Anterior cingulate cortex (tissue), 58 donors: ENCODE measurements around the gene MGLL.
"Not testable (repeated sequence)": the region's sequence is repeated elsewhere in the genome, so short reads cannot be mapped to it uniquely, and the experiment has no call there.

Experiments used
- DNase-seq, 58 donors: peaks; one replicate each; lab custom pipeline; 2025; lab: John Stamatoyannopoulos, UW

The MGLL gene

DNA sequence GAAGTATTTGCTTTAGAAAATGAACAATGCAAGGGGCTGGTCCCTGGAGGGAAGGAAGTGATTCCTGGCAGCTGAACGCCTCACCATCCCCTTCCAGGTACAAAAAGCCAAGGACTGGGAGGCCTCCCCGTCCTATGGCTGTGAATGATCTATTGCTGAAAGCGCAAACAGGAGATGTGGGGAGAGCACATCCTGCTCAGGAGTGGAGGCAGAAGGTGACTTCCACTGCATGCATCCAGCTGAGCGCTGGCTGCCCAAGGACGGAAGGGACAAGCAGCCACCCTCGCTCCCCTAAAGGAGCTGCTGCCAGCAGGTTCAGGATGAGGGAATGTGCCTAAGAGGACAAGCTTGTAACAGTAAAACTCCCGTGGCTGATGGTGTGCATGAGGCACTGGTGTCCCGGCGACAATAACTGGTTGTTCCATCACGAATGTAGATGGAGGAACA, 108.2 kb downstream of the MGLL start:
- no peak for DNase-seq

GRCh38 chr3:127712881-127713771, 109.2 kb downstream of the MGLL start:
- DNase-seq = no peak

DNA sequence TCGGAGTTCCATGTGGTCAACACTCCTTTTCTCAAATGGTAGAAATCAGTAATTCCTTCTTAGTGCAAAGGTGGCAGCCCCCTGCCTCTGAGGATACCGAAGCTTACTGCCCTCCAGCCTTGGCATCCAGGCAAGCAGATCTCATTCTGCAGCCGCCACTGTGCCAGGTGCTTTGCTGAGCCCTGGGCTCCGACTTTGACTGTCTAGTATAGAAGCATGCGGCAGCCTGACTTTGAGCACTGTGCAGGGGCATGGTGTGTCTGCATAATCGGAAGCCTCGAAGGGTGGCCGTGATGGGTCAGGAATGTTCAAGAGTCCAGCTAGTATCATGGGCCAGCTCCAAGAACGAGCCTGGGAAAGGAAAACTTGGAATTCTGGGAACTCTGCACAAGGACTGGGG, 109.9 kb downstream of the MGLL start:
- no peak for DNase-seq

DNA sequence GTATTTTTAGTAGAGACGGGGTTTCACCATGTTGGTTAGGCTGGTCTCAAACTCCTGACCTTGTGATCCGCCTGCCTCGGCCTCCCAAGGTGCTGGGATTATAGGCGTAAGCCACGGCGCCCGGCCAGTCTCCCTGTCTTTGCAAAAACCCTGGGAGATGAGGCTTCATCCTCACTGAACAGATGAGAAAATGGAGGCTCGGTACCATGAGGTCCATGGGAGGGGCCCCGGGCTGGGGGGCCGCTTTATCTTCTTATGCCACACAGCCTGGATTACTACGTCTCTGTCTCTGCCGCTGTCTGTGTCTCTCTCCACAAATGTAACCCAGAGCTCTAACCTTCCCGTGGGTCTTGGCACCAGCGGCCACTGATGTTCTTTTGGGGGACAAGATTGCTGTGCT, 110.4 kb downstream of the MGLL start:
- no peak for DNase-seq

DNA sequence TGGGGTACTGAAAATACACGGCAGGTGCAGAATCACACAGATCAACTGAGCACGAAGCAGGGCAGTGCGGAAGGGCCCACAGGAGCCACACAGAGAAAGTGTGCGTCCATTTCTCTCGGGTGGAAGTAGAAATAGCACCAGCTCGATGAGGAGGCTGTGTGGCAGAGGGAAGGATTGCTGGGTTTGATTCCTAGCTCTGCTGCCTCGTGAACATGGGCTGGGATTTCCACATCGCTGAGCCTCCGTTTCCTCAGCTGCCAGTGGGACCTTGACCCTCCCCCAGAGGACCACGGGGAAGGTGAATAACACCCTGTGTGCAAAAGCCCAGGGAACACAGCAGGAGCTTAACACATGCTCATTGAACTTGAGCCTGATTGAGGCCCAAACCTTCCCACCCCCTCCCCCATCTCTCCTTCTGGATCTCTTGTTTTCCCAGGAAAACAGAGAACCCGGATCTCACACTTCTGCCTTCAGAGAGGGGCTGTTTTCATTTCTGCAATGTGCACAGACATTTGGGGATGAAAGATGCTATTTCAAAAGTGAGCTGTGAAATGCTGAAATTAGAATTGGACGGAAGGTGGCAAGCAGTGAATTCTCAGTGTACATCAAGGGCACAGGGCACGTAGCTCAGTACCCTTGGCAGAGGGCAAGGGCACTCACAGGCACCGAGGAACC, 111.2 kb downstream of the MGLL start:
- DNase-seq = no peak

GRCh38 chr3:127710155-127710941, 112.0 kb downstream of the MGLL start:
- DNase-seq = no peak

DNA sequence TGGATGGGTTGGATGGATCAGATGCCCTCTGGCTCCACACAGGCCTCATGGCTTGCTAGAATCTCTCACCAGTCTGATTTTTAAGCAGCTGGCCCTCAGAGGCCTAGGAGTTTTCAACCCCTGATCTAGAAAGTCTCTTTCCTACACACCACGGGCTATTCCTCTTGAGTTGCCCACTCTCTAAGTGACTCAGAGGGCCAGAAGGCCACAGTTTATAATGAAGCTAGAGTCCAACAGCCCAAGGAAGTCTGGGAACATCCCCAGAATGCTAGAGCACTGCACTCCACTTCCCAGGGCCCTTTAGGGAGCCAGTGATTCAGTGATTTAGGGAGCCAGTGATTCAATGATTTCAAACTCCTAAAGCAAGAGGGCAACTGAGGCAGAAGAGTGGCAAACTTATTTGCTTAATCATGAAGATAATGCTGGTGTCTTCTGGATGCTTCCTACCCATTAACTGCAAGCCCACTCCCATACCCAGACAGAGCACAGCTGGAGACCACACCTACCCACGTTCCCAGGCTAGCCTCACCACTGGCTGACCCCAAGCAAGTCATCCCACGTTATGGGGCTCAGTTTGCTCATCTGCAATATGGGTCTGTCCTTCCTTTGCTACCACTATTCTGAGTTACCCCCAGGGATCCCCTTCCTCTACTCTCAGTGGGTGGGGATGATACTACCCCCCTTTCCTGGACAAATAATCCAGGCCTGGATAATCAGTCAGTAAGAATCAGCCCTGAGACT, 112.8 kb downstream of the MGLL start:
- no peak for DNase-seq

- no peak for DNase-seq
These were observed 113.5 kb downstream of the MGLL start for GRCh38 chr3:127708837-127709236.

GRCh38 chr3:127707851-127708411, 114.4 kb downstream of the MGLL start:
- DNase-seq = peak in 4 of 58 donors; percentile 27 to 42 (median 33)

DNA sequence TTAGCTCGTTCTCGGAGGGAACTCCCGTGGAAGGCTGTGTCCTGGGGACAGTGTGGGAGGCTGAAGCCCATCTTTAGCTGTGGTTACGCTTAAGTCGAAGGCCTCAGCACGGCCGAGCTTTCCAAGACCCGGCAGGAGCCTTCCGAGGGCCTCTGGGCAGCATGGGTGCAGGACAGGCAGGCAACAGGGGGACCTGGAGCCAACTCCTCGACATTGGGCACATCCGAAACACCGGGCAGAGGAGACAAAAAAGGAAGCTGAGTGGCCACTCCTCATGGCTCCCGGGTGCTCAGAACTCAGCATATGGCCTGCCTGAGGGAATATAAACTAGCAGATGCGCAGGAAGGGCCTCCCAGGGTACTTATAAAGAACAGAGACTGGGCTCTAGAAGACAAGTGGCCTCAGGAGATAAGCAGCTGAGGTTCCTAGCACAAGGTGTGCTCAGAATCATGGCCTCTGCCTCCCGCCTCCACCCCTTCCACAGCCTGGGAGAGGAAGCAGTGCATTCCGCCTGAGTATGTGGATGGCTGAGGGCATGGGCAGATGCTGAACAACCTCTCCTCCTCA, 115.4 kb downstream of the MGLL start:
- no peak for DNase-seq

DNA sequence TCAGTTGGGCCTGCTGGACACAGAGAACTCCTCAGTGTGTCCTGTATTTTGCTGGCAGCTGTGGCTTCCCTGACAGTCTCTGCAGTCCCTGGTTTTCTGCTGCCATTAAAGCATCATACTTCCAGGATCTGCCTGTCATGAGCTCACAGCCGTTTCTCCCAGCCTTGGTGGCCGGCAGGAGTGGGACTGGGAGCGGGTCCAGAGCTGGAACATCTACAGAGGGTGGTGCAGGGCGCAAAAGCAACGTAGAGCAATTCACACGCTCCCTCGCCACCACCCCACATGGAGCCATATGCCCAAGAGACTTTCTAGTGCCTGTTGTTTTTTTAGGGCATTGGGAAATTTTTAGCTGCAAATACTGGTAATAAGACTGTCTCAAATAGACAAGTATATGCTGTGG, 116.0 kb downstream of the MGLL start:
- peak in 6 of 58 donors; percentile 27 to 44 (median 40) for DNase-seq

DNA sequence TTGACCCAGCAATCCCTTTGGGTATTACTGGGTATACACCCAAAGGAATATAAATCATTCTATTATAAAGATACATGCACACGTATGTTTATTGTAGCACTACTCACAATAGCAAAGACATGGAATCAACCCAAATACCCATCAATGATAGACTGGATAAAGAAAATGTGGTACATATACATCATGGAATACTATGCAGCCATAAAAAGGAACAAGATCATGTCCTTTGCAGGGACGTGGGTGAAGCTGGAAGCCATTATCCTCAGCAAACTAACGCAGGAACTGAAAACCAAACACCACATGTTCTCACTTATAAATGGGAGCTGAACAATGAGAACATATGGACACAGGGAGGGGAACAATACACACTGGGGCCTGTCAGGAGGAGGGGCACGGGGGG, 117.5 kb downstream of the MGLL start:
- DNase-seq = not testable (repeated sequence)

DNA sequence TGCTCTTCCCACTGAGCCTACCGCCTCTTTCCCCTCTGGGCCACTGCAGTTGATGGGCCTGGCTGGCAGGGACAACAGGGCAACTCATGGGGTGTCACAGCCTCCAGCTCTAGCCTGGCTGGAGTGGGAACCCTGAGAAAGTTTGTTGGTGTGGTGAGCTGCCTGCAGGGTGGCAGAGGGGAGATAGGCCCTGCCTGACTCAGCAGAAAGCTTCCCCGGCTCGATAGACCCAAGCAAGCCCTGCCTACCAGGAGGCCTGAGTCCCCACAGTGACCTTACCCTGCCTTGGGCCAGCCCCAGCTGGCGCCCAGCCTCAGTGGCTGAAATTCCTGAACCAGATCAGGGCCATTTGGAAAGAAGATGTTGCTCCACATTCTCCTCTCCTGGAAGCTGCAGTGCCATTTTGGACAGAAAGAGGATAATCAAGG, 120.2 kb downstream of the MGLL start:
- no peak for DNase-seq

DNA sequence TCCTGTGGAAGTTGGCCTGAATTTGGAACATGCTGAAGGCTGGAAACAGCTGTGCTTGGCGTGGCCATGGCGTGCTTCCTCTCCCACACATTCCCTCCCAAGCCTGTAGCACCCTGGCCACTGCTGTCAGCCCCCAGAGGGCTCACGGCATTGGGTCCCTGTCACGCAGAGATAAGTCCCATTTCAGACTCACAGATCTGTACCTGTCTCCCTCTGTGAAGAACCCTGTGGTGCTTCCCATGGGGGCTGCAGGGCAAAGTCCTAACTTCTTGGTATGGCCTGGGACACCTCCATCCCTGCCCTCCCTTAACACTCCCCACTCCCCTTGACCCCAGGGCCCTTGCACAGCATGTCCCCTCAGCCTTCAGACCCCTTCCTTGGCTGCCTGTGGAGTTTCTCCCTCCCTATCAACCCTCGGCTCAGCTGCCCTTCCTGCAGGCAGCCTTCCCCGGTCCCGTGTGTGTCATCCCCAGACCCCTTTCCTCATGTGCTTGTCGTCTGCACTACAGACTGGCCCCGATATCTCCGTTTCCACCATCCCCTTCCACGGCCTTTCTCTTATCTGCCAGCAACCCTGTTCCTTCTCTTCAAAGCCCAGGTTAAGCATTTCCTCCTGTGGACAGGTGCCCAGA, 120.9 kb downstream of the MGLL start:
- DNase-seq = no peak

GRCh38 chr3:127700406-127700805, 121.9 kb downstream of the MGLL start:
- DNase-seq = no peak

DNA sequence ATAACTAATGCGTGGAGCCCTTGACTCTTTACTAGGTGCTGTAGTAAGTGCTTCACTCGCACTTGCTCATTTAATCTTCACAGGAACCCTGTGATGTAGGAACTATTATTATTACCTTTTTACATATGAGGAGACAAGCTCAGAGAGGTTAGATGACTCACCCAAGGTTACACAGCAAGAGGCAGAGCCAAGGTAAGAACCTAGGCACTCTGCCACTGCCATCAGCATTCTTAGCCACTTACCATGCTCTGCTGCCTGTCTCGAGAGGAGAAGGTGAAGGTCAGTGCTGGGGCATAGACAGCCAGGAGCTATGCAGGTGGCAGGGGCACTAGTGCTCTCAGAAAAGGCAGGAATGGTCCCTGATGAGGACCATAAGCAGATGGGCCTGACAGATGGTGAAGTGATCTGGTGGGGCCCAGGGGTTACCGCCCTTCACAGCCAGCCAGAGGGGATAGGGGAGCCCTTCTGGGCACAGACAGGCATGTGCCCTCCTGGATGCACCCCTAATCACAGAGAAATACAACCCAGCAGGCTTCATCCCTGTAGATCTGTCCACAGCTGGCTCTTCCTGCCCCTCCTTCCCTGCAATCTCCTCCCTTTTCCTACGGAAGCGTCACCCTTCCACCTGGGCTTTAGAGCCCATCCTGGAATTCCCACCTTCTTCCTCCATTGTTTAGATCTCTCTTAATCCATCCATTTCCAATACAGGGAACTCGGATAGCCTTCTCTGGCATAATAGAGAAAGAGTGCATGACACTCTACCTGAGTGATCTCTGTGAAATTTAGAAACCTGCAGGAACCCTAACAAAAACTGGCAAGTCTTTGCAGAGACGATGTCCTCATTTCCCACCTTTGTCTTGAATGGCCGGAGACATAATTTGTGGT, 122.7 kb downstream of the MGLL start:
- DNase-seq = no peak

- no peak for DNase-seq
These were observed 123.5 kb downstream of the MGLL start for GRCh38 chr3:127698691-127699415.
